GM13976 (cell line): ENCODE results near the gene HYCC1.

Source experiments
- DNase-seq: peaks from one replicate; pipeline ENCODE4 v3.0.0; 2012; ENCODE audit warnings: low spot score
- CTCF ChIP-seq: IDR thresholded peaks from 2 replicates; pipeline ENCODE4 v1.5.1; 2012; ENCODE audit warnings: borderline replicate concordance, mild to moderate bottlenecking; ENCODE audit not compliant: insufficient read depth; ENCODE audit errors: extremely low read depth, missing control alignments, control extremely low read depth
- in situ Hi-C: fragments of 300-500 bp; cut with MboI; formaldehyde crosslinking; loops from one replicate; pipeline ENCODE4 v1.12.0; 2022; ENCODE audit warnings: low sequenced_read_pairs, mixed read lengths, inconsistent platforms; ENCODE audit not compliant: unreplicated experiment

The HYCC1 gene

GRCh38 chr7:23014681-23015080, 751 bp upstream of the HYCC1 start:
- no peak for DNase-seq
- TF ChIP-seq CTCF = no peak
- in situ Hi-C loops = no loop called here

GRCh38 chr7:23012908-23013714, 819 bp downstream of the HYCC1 start:
- DNase-seq = no peak
- TF ChIP-seq CTCF = no peak

GRCh38 chr7:23012186-23012585, 1.7 kb downstream of the HYCC1 start:
- no peak for TF ChIP-seq CTCF

More at GRCh38 chr7:23012908-23013714, 819 bp downstream of the HYCC1 start:
- in situ Hi-C loops = no loop called here

GRCh38 chr7:23011222-23011924, 2.6 kb downstream of the HYCC1 start:
- in situ Hi-C loops = no loop called here

More at GRCh38 chr7:23012186-23012585, 1.7 kb downstream of the HYCC1 start:
- no peak for DNase-seq
- in situ Hi-C loops = no loop called here

GRCh38 chr7:23009303-23009702, 4.6 kb downstream of the HYCC1 start:
- in situ Hi-C loops = no loop called here
- DNase-seq = no peak
- TF ChIP-seq CTCF = no peak

More at GRCh38 chr7:23011222-23011924, 2.6 kb downstream of the HYCC1 start:
- no peak for TF ChIP-seq CTCF
- no peak for DNase-seq

- no peak for TF ChIP-seq CTCF
- DNase-seq = no peak
- in situ Hi-C loops = no loop called here
These were observed 9.7 kb downstream of the HYCC1 start for GRCh38 chr7:23004247-23004520.
